T-helper 2 cell treated with Interferon-gamma antibody and Interleukin-4, amounts not matched to agents 5 μg/mL and 100 μg/mL, for 36 hours (primary cell): ENCODE data around the gene OR51B6.
"Not testable (repeated sequence)": the region's sequence is repeated elsewhere in the genome, so short reads cannot be mapped to it uniquely, and the experiment has no call there.

Experiments
- DNase-seq: peaks from one replicate; pipeline ENCODE4 v3.0.0; 2021; ENCODE audit warnings: low spot score
- H3K27ac Mint-ChIP-seq: one replicate; pipeline ENCODE4 v1.8.0; 2021; ENCODE audit warnings: mild to moderate bottlenecking, mixed read lengths
- H3K27me3 Mint-ChIP-seq: one replicate; pipeline ENCODE4 v1.8.0; 2021; ENCODE audit warnings: low read depth, mixed read lengths
- H3K36me3 Mint-ChIP-seq: one replicate; pipeline ENCODE4 v1.8.0; 2021; ENCODE audit warnings: low read depth, mixed read lengths
- H3K4me1 Mint-ChIP-seq: one replicate; pipeline ENCODE4 v1.8.0; 2021; ENCODE audit warnings: low read depth, mixed read lengths
- H3K4me3 Mint-ChIP-seq: one replicate; pipeline ENCODE4 v1.8.0; 2022; ENCODE audit warnings: mild to moderate bottlenecking, moderate library complexity, mixed read lengths
- H3K9me3 Mint-ChIP-seq: one replicate; pipeline ENCODE4 v1.8.0; 2021; ENCODE audit warnings: mixed read lengths

Gene OR51B6, protein sequence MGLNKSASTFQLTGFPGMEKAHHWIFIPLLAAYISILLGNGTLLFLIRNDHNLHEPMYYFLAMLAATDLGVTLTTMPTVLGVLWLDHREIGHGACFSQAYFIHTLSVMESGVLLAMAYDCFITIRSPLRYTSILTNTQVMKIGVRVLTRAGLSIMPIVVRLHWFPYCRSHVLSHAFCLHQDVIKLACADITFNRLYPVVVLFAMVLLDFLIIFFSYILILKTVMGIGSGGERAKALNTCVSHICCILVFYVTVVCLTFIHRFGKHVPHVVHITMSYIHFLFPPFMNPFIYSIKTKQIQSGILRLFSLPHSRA

GRCh38 chr11:5351208-5351607, at the start of gene OR51B6:
TSS of gene OR51B6 (plus strand) at chr11:5351508. CDS start at chr11:5351508, 0 bp downstream.
- H3K9me3 Mint-ChIP-seq, result no peaks in the 10 kb centered on the region
- no peak within 1 kb of the TSS for H3K4me3 Mint-ChIP-seq
- DNase-seq, result no peak
- no peak within 1 kb of the TSS for H3K27ac Mint-ChIP-seq
- H3K36me3 Mint-ChIP-seq, result no peaks in the 10 kb centered on the region
- H3K4me1 Mint-ChIP-seq, result no peaks in the 10 kb centered on the region
- H3K27me3 Mint-ChIP-seq, result no peaks in the 10 kb centered on the region

DNA sequence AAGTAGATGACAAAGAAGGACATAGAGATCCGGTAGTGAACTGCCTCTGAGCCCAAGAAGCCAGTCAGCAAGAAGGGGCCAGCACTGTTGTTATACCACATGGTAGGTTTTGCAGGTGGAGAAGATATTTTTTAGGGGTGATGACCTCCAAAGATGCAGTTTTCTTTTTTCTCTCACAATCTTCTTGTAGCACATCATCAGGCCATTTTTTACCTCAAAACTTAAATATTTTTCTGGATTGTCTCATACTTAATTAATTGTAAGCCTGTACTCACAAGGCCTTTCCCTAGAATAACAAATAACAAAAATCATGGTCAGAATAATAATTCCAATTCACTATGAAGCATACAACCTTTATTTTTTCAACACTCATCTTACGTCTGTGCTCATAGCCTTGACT, 49.5 kb upstream of the OR51B6 start, which contains the start of gene OR51B4:
Gene OR51B4, minus strand, starts transcription at position 101 of the 400 bp plus-strand sequence. Its CDS starts 0 bp downstream, at position 101.
- Mint-ChIP-seq H3K27me3 (no peaks in the 10 kb centered on the region), H3K9me3 (no peaks in the 10 kb centered on the region), H3K4me3 (no peak within 1 kb of the TSS), H3K27ac (no peak within 1 kb of the TSS), H3K4me1 (no peaks in the 10 kb centered on the region), H3K36me3 (no peaks in the 10 kb centered on the region)
- DNase-seq, result no peak

GRCh38 chr11:5303626-5304025, 47.7 kb upstream of the OR51B6 start:
- no peak for DNase-seq
- Mint-ChIP-seq H3K9me3 (no peaks in the 10 kb centered on the region), H3K36me3 (no peaks in the 10 kb centered on the region)

GRCh38 chr11:5304046-5304445, 47.3 kb upstream of the OR51B6 start:
- H3K36me3 Mint-ChIP-seq, result no peaks in the 10 kb centered on the region
- H3K27me3 Mint-ChIP-seq, result no peaks in the 10 kb centered on the region
- no peaks in the 10 kb centered on the region for H3K9me3 Mint-ChIP-seq
- no peaks in the 10 kb centered on the region for H3K4me1 Mint-ChIP-seq
- no peak for DNase-seq
- no peak overlapping the region for H3K27ac Mint-ChIP-seq
- no peak overlapping the region for H3K4me3 Mint-ChIP-seq

More at GRCh38 chr11:5303626-5304025, 47.7 kb upstream of the OR51B6 start:
- no peak overlapping the region for H3K4me3 Mint-ChIP-seq
- H3K27me3 Mint-ChIP-seq, result no peaks in the 10 kb centered on the region
- no peaks in the 10 kb centered on the region for H3K4me1 Mint-ChIP-seq
- no peak overlapping the region for H3K27ac Mint-ChIP-seq

DNA sequence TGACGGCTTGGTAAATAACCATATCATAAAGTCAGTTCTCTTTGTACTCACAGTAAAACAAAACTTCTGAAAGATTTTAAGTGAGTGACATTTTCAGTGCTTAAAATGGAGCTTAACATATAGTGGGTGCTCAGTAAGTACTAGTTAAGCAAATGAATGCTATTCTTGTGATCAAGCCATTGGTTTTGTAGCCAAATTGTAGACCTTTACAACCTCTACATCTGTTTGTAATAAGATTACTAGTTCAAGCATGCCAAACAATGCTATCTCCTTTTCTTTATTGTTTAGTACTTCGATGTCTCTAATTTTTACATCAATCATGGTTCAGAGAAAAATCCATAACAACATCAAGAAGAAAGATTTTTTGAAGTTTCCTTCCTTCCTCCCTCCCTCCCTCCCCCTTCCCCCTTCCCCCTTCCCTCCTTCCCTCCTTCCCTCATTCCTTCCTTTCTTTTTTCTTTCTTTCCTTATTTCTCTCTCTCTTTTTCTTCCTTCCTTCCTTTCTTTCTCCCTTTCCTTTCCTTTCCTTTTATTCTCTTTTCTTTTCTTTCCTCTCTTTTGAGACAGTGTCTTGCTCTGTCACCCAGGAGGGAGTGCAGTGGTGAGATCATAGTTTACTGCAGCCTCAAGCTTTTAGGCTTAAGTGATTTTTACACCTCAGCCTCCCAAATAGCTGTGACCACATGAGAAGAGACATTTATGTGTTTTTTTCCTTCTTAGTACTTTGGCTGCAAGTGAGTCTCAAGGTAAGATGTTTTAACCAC, 43.9 kb upstream of the OR51B6 start:
- Mint-ChIP-seq H3K4me1 (no peaks in the 10 kb centered on the region), H3K36me3 (no peaks in the 10 kb centered on the region)

GRCh38 chr11:5310423-5310822, 40.9 kb upstream of the OR51B6 start:
- no peak overlapping the region for H3K4me3 Mint-ChIP-seq
- H3K4me1 Mint-ChIP-seq, result no peaks in the 10 kb centered on the region
- H3K27me3 Mint-ChIP-seq, result no peaks in the 10 kb centered on the region
- H3K9me3 Mint-ChIP-seq, result no peaks in the 10 kb centered on the region
- H3K36me3 Mint-ChIP-seq, result no peaks in the 10 kb centered on the region
- DNase-seq, result no peak
- no peak overlapping the region for H3K27ac Mint-ChIP-seq

More for the DNA sequence above, 43.9 kb upstream of the OR51B6 start:
- Mint-ChIP-seq H3K27me3 (no peaks in the 10 kb centered on the region), H3K4me3 (no peak overlapping the region), H3K9me3 (no peaks in the 10 kb centered on the region), H3K27ac (no peak overlapping the region)
- DNase-seq, result no peak

GRCh38 chr11:5313326-5314023, 37.8 kb upstream of the OR51B6 start:
- H3K4me1 Mint-ChIP-seq, H3K27ac Mint-ChIP-seq, H3K9me3 Mint-ChIP-seq, DNase-seq, H3K27me3 Mint-ChIP-seq, H3K36me3 Mint-ChIP-seq, H3K4me3 Mint-ChIP-seq: not testable (repeated sequence)

GRCh38 chr11:5317292-5317691, 34.0 kb upstream of the OR51B6 start:
- no peaks in the 10 kb centered on the region for H3K9me3 Mint-ChIP-seq
- H3K36me3 Mint-ChIP-seq, result no peaks in the 10 kb centered on the region
- no peaks in the 10 kb centered on the region for H3K27me3 Mint-ChIP-seq
- H3K4me3 Mint-ChIP-seq, result no peak overlapping the region
- H3K27ac Mint-ChIP-seq, result no peak overlapping the region
- no peak for DNase-seq
- no peaks in the 10 kb centered on the region for H3K4me1 Mint-ChIP-seq

DNA sequence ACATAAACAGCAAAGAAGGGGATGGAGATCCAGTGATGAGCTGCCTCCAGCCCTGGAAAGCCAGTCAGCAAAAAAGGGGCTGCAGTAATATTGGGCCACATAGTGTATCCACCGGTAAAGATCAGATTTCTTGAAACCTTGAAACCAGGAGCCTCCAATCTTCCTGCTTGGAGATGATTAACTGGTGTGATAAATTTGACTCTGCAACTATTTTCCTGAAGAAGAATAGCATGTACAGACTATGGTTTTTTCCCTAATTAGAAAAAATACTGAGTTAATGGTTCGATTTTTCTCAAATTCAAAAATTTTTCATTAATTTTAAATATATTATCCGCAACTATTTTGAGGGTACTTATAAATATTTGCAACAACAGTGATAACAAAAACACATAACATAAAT, 27.1 kb upstream of the OR51B6 start, which contains the start of gene OR51B2:
Gene OR51B2, minus strand, starts transcription at position 101 of the 400 bp plus-strand sequence. Its CDS starts 0 bp downstream, at position 101.
- H3K27me3 Mint-ChIP-seq, result no peaks in the 10 kb centered on the region
- no peaks in the 10 kb centered on the region for H3K4me1 Mint-ChIP-seq
- DNase-seq, result no peak
- no peaks in the 10 kb centered on the region for H3K36me3 Mint-ChIP-seq
- H3K4me3 Mint-ChIP-seq, result no peak within 1 kb of the TSS
- H3K27ac Mint-ChIP-seq, result no peak within 1 kb of the TSS
- H3K9me3 Mint-ChIP-seq, result no peaks in the 10 kb centered on the region

GRCh38 chr11:5335170-5335569, 16.1 kb upstream of the OR51B6 start:
- Mint-ChIP-seq H3K4me3 (no peak overlapping the region), H3K27ac (no peak overlapping the region), H3K4me1 (no peaks in the 10 kb centered on the region), H3K27me3 (no peaks in the 10 kb centered on the region), H3K9me3 (no peaks in the 10 kb centered on the region), H3K36me3 (no peaks in the 10 kb centered on the region)
- DNase-seq, result no peak

GRCh38 chr11:5336331-5336730, 15.0 kb upstream of the OR51B6 start:
- Mint-ChIP-seq H3K4me3 (no peak overlapping the region), H3K36me3 (no peaks in the 10 kb centered on the region), H3K9me3 (no peaks in the 10 kb centered on the region), H3K4me1 (no peaks in the 10 kb centered on the region), H3K27me3 (no peaks in the 10 kb centered on the region), H3K27ac (no peak overlapping the region)
- DNase-seq, result no peak

DNA sequence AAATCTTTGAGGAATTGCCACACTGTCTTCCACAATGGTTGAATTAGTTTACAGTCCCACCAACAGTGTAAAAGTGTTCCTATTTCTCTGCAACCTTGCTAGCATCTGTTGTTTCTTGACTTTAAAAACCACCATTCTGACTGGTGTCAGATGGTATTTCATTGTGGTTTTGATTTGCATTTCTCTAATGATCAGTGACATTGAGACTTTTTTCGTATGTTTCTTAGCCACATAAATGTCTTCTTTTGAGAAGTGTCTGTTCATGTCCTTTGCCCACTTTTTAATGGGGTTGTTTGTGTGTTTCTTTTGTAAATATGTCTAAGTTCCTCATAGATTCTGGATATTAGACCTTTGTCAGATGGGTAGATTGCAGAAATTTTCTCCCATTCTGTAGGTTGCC, 14.1 kb upstream of the OR51B6 start:
- not testable (repeated sequence) for H3K4me3 Mint-ChIP-seq, H3K4me1 Mint-ChIP-seq, H3K27ac Mint-ChIP-seq, H3K9me3 Mint-ChIP-seq, H3K36me3 Mint-ChIP-seq, H3K27me3 Mint-ChIP-seq, DNase-seq

- Mint-ChIP-seq H3K36me3 (no peaks in the 10 kb centered on the region), H3K27me3 (no peaks in the 10 kb centered on the region), H3K9me3 (no peaks in the 10 kb centered on the region), H3K27ac (no peak overlapping the region), H3K4me1 (no peaks in the 10 kb centered on the region), H3K4me3 (no peak overlapping the region)
- DNase-seq, result no peak
These were observed 11.5 kb upstream of the OR51B6 start for GRCh38 chr11:5339771-5340322.
